K562 (cell line): Measurements from ENCODE around the gene TSPOAP1. TPM values are rescaled to one million over a fixed set of nuclear protein-coding genes. Genes with fewer than 3 reads are reported as not detected.
A peak's percentile ranks its signal among the peaks of the same experiment; 100 is the strongest.

ENCODE experiments used
- ATAC-seq: fragments of 200-7000 bp; cut with Tn5 transposase; 3 replicates; pipeline ENCODE4 v1.9.1; 2020; ENCODE audit warnings: moderate library complexity
- BruUV-seq: library from RNA; stranded (reverse); fragments of 400-500 nt; replicated peaks from 2 replicates; lab custom pipeline; 2021; lab: Mats Ljungman, UMichigan
- CTCF ChIA-PET: fragments of 300-600 bp; formaldehyde crosslinking; extraction: SDS; loops from one replicate; lab custom pipeline; 2021; ENCODE audit warnings: low intra/inter-chr PET ratio; lab: Yijun Ruan, JAX
- POLR2A ChIA-PET: fragments of 300-600, 350-650 bp; sonication (Branson Sonifier 250); formaldehyde crosslinking; extraction: SDS; loops from one replicate; lab custom pipeline; 2021; ENCODE audit warnings: antibody characterized with exemption, inconsistent platforms; lab: Yijun Ruan, JAX
- DNase-seq, 4 experiments: peaks; one replicate each; pipeline versions ENCODE4 v3.0.0 to v3.0.0-alpha.2; 2011 to 2018; ENCODE audit warnings: low spot score in 3 of 4, mixed read lengths in 3 of 4; ENCODE audit errors: extremely low read depth in 1 of 4
- FAIRE-seq: peaks from 2 replicates; lab custom pipeline; 2011; peaks lifted over from hg19 to GRCh38; lab: Jason Lieb, UNC
- H2AFZ ChIP-seq: 2 replicates; pipeline ENCODE4 v1.6.0; 2011; ENCODE audit warnings: low read depth, low read length, control low read depth, inconsistent platforms
- H3K27ac ChIP-seq: fragments of 200-600 bp; 3 replicates; pipeline ENCODE4 v1.8.0; 2011; ENCODE audit warnings: low read depth, mild to moderate bottlenecking, control low read depth, inconsistent platforms, low read length, moderate library complexity, mixed read lengths; ENCODE audit errors: extremely low read depth
- H3K27me3 ChIP-seq, 2 experiments: fragments of 300-600 bp in 1 of 2; 2 replicates in 1 of 2; 3 replicates in 1 of 2; pipeline versions ENCODE4 v1.6.0 to v1.8.0; 2011; ENCODE audit warnings: inconsistent platforms in 2 of 2, low read length in 2 of 2, mild to moderate bottlenecking in 1 of 2, mixed read lengths in 1 of 2, moderate library complexity in 1 of 2; ENCODE audit not compliant: control insufficient read depth in 2 of 2, insufficient read depth in 2 of 2
- H3K36me3 ChIP-seq: fragments of 300-600 bp; 3 replicates; pipeline ENCODE4 v1.8.0; 2011; ENCODE audit warnings: mild to moderate bottlenecking, low read length, inconsistent platforms; ENCODE audit not compliant: control insufficient read depth, insufficient read depth
- H3K4me1 ChIP-seq, 2 experiments: fragments of 200-600 bp in 1 of 2; replicated peaks in 1 of 2; 2 replicates in 1 of 2; 3 replicates in 1 of 2; pipeline versions ENCODE4 v1.5.1 to v1.8.0; 2011; ENCODE audit warnings: inconsistent platforms in 2 of 2, low read length in 2 of 2, mild to moderate bottlenecking in 1 of 2, mixed read lengths in 1 of 2, moderate library complexity in 1 of 2; ENCODE audit not compliant: control insufficient read depth in 2 of 2, insufficient read depth in 2 of 2
- H3K4me2 ChIP-seq: 2 replicates; pipeline ENCODE4 v1.6.1; 2011; ENCODE audit warnings: low read length, control low read depth, inconsistent platforms, mixed read lengths; ENCODE audit not compliant: insufficient read depth
- H3K4me3 ChIP-seq: fragments of 200-600 bp; sonication (generic), shearing (Covaris generic); 2 replicates; pipeline ENCODE4 v1.5.1; 2016; ENCODE audit warnings: control low read depth, inconsistent platforms
- H3K79me2 ChIP-seq: fragments of 200-600 bp; 3 replicates; pipeline ENCODE4 v1.8.0; 2011; ENCODE audit warnings: low read length, inconsistent platforms; ENCODE audit not compliant: control insufficient read depth, insufficient read depth
- H3K9ac ChIP-seq, 2 experiments: 2 replicates each; pipeline versions ENCODE4 v1.6.0 to v1.6.1; 2011; ENCODE audit warnings: low read depth in 2 of 2, low read length in 2 of 2, control low read depth in 1 of 2, inconsistent platforms in 1 of 2, mild to moderate bottlenecking in 1 of 2, mixed read lengths in 1 of 2; ENCODE audit not compliant: insufficient read depth in 1 of 2
- H3K9me1 ChIP-seq: one replicate; pipeline ENCODE4 v1.6.0; 2011; ENCODE audit warnings: inconsistent platforms, mild to moderate bottlenecking, low read length, moderate library complexity; ENCODE audit not compliant: control insufficient read depth, insufficient read depth
- H3K9me3 ChIP-seq: replicated peaks from 2 replicates; pipeline ENCODE4 v1.5.1; 2011; ENCODE audit warnings: low read depth, low read length, inconsistent platforms; ENCODE audit not compliant: control insufficient read depth, insufficient read depth
- H4K20me1 ChIP-seq: replicated peaks from 2 replicates; pipeline ENCODE4 v1.6.1; 2011; ENCODE audit warnings: low read length, inconsistent platforms, mixed read lengths; ENCODE audit not compliant: control insufficient read depth, insufficient read depth
- ADNP ChIP-seq: fragments of 200-800 bp; sonication (Bioruptor generic); IDR thresholded peaks from 2 replicates; pipeline ENCODE4 v1.6.1; 2016; ENCODE audit warnings: missing genetic modification characterization, missing compliant biosample characterization
- BCL6 ChIP-seq: fragments of 250-450 bp; sonication (Bioruptor Pico); IDR thresholded peaks from 2 replicates; pipeline ENCODE4 v1.4.0; 2020
- BCOR ChIP-seq: fragments of 450-650 bp; IDR thresholded peaks from 2 replicates; pipeline ENCODE4 v1.6.1; 2016
- EGR1 ChIP-seq: fragments of 450-650 bp; conservative IDR thresholded peaks from 2 replicates; pipeline ENCODE4 v1.6.1; 2017; ENCODE audit warnings: mild to moderate bottlenecking
- EP300 ChIP-seq: IDR thresholded peaks from 2 replicates; pipeline ENCODE4 v1.6.1; 2012; ENCODE audit warnings: low read length, improper control_type of control experiment
- ESRRA ChIP-seq: fragments of 450-650 bp; IDR thresholded peaks from 2 replicates; pipeline ENCODE4 v1.6.1; 2014; ENCODE audit warnings: low read depth, mild to moderate bottlenecking, moderate library complexity, borderline replicate concordance
- FOXJ2 ChIP-seq: fragments of 200-800 bp; sonication (Bioruptor generic); IDR thresholded peaks from 2 replicates; pipeline ENCODE4 v1.6.1; 2016; ENCODE audit warnings: missing genetic modification characterization, missing compliant biosample characterization
- GTF3C2 ChIP-seq: IDR thresholded peaks from 3 replicates; pipeline ENCODE4 v1.6.1; 2011; ENCODE audit warnings: borderline replicate concordance, mild to moderate bottlenecking, moderate library complexity; ENCODE audit not compliant: insufficient read length; ENCODE audit errors: extremely low read depth
- NFYB ChIP-seq: IDR thresholded peaks from 2 replicates; pipeline ENCODE4 v1.6.1; 2011; ENCODE audit warnings: mild to moderate bottlenecking, moderate library complexity; ENCODE audit not compliant: insufficient read length; ENCODE audit errors: extremely low read depth
- PML ChIP-seq: IDR thresholded peaks from 2 replicates; pipeline ENCODE4 v1.6.1; 2012; ENCODE audit warnings: low read length, inconsistent platforms
- PRDM10 ChIP-seq: fragments of 450-650 bp; IDR thresholded peaks from 2 replicates; pipeline ENCODE4 v1.6.1; 2018; ENCODE audit not compliant: partially characterized antibody
- SMAD1 ChIP-seq: fragments of 150-350 bp; IDR thresholded peaks from 2 replicates; pipeline ENCODE4 v1.6.1; 2014; ENCODE audit warnings: low read length, low read depth; ENCODE audit not compliant: partially characterized antibody
- SMAD2 ChIP-seq: fragments of 150-350 bp; IDR thresholded peaks from 2 replicates; pipeline ENCODE4 v1.6.1; 2014; ENCODE audit warnings: low read depth, mild to moderate bottlenecking, low read length
- ZNF140 ChIP-seq: fragments of 250-450 bp; sonication (Bioruptor Pico); IDR thresholded peaks from 2 replicates; pipeline ENCODE4 v1.8.0; 2021; ENCODE audit warnings: moderate library complexity, mild to moderate bottlenecking, inconsistent platforms
- ZNF324 ChIP-seq: fragments of 250-450 bp; sonication (Bioruptor Pico); IDR thresholded peaks from 2 replicates; pipeline ENCODE4 v1.4.0; 2020; ENCODE audit warnings: mild to moderate bottlenecking
- ZNF644 ChIP-seq: fragments of 200-800 bp; sonication (Bioruptor generic); IDR thresholded peaks from 2 replicates; pipeline ENCODE4 v1.6.1; 2016; ENCODE audit warnings: low read depth, missing genetic modification characterization, missing compliant biosample characterization
- WGBS: fragments of 100-300 bp; shearing (Covaris generic); methylation state at CpG from one replicate; pipeline ENCODE4 v1.1.6; 2016; ENCODE audit warnings: low coverage, mixed read lengths; ENCODE audit not compliant: insufficient coverage; ENCODE audit errors: missing lambda C conversion rate; 5-methylcytosine and 5-hydroxymethylcytosine counted together
- in situ Hi-C: fragments of 300-500 bp; cut with MboI; formaldehyde crosslinking; loops from 4 replicates; pipeline ENCODE4 v1.15.0; 2018; ENCODE audit warnings: inconsistent platforms, mixed read lengths
- intact Hi-C: fragments of 100-400 bp; cut with micrococcal nuclease; formaldehyde crosslinking; loops from 2 replicates; pipeline ENCODE4 v1.14.2; 2022
- polyA plus RNA-seq, 8 experiments: library from polyadenylated mRNA; depleted of rRNA in 4 of 8; stranded (reverse) in 5 of 8; unstranded in 3 of 8; fragments of >200 nt; fragmentation: Nextera tagmentation in 2 of 8; fragmentation: Illumina TruSeq in 1 of 8; extraction: Ambion mirVana in 2 of 8; extraction: Trizol in 1 of 8; gene quantifications; 2 replicates each; pipeline versions ENCODE4 v1.2.1 to v1.2.3, GENCODE V29; 2011 to 2014; ENCODE audit warnings: inconsistent platforms in 1 of 8, missing spikeins in 1 of 8
- total RNA-seq, 7 experiments: library from RNA; depleted of rRNA in 6 of 7; stranded (reverse); fragments of >200 nt in 6 of 7; fragmentation: Illumina TruSeq in 2 of 7; extraction: Trizol in 2 of 7; gene quantifications; 2 replicates each; pipeline versions ENCODE4 v1.2.1 to v1.2.3, GENCODE V29; 2011 to 2021; ENCODE audit warnings: low replicate concordance in 1 of 7

Gene TSPOAP1
- total and polyA plus RNA-seq, 9 of the 15 experiments (the other 6 are each of a cell fraction or from before 2014, with no cell fraction given), result 0.87 to 3.9 (median 1.8) TPM; not detected in 2

- CTCF ChIA-PET, result no interaction called here
- in situ Hi-C loops, result no loop called here
- TF ChIP-seq ZNF324 (CRISPR knock-in tag) (no peak), SMAD1 (no peak), PRDM10 (no peak), ADNP (tag) (0 out of 2 replicates have a peak, but pooled peaks have one; percentile 42), NFYB (no peak), EP300 (no peak), EGR1 (no peak), FOXJ2 (tag) (no peak), ZNF644 (tag) (no peak), BCL6 (no peak), ZNF140 (CRISPR knock-in tag) (no peak), PML (no peak), SMAD2 (no peak), ESRRA (0 out of 2 replicates have a peak, but pooled peaks have one; percentile 31), GTF3C2 (no peak), BCOR (peak; percentile 72; the same call in 1 of the 2 replicates)
These were observed 45.3 kb upstream of the TSPOAP1 start for GRCh38 chr17:58373923-58374322.

More at GRCh38 chr17:58373923-58374322, 45.3 kb upstream of the TSPOAP1 start:
- H3K27me3 ChIP-seq, result no peaks in the 10 kb centered on the region
- H3K4me2 ChIP-seq, result no peak overlapping the region
- no peak overlapping the region for H3K27ac ChIP-seq
- intact Hi-C loops, result no loop called here
- no TSS peak for BruUV-seq
- H3K4me1 ChIP-seq, result peaks cover 0 to 11% of the 10 kb centered on the region in 2 experiments; a peak in 3 of 5 replicates
- FAIRE-seq, result no peak
- H3K36me3 ChIP-seq, result no peaks in the 10 kb centered on the region
- no peaks in the 10 kb centered on the region for H3K79me2 ChIP-seq
- no peak overlapping the region for H3K4me3 ChIP-seq
- no peak overlapping the region for H3K9ac ChIP-seq
- POLR2A ChIA-PET, result interaction anchor here (0.6 to 1.0 kb wide), 2 partner anchors 15 to 22 kb away, joined by 3 read pairs; partner anchors contain the start of gene SUPT4H1
- H2AFZ ChIP-seq, result no peak overlapping the region
- H3K9me1 ChIP-seq, result no peaks in the 10 kb centered on the region
- no peaks in the 10 kb centered on the region for H4K20me1 ChIP-seq
- 67% methylated on average over 1 of the region's 1 CpG for WGBS
- H3K9me3 ChIP-seq, result no peaks in the 10 kb centered on the region
- DNase-seq, result no peak
- ATAC-seq, result no peak
